SK-N-SH (cell line): Measurements from ENCODE around the gene S100Z.

ENCODE experiments used
- EP300 ChIP-seq, 2 experiments: IDR thresholded peaks; 2 replicates each; pipeline versions ENCODE4 v1.4.0 to v1.6.1; 2012; ENCODE audit warnings: borderline replicate concordance in 1 of 2, low read depth in 1 of 2, low read length in 1 of 2
- FOSL2 ChIP-seq: IDR thresholded peaks from 2 replicates; pipeline ENCODE4 v1.4.0; 2012; ENCODE audit warnings: low read depth, mild to moderate bottlenecking, moderate library complexity, borderline replicate concordance
- GATA2 ChIP-seq: sonication (generic); formaldehyde crosslinking; IDR thresholded peaks from 2 replicates; pipeline ENCODE4 v1.5.0; 2020; ENCODE audit warnings: mild to moderate bottlenecking, missing genetic modification reagents
- MEF2A ChIP-seq: IDR thresholded peaks from 2 replicates; pipeline ENCODE4 v1.4.0; 2012; ENCODE audit warnings: low read depth, borderline replicate concordance
- POLR2AphosphoS5 ChIP-seq: IDR thresholded peaks from 2 replicates; pipeline ENCODE4 v1.6.1; 2012; ENCODE audit warnings: low read depth, low read length
- RXRA ChIP-seq: IDR thresholded peaks from 2 replicates; pipeline ENCODE4 v1.4.0; 2012; ENCODE audit warnings: low read depth, mild to moderate bottlenecking, borderline replicate concordance
- SIN3A ChIP-seq: IDR thresholded peaks from 2 replicates; pipeline ENCODE4 v1.6.1; 2012; ENCODE audit warnings: low read depth, mild to moderate bottlenecking, low read length, moderate library complexity, borderline replicate concordance
- SMC3 ChIP-seq: IDR thresholded peaks from 2 replicates; pipeline ENCODE4 v1.6.1; 2012; ENCODE audit warnings: low read depth, low read length, improper control_type of control experiment
- TAF1 ChIP-seq: IDR thresholded peaks from 2 replicates; pipeline ENCODE4 v1.6.1; 2012; ENCODE audit warnings: low read depth, mild to moderate bottlenecking, low read length, moderate library complexity, borderline replicate concordance
- TF ChIP-seq, protein P1 (sequence below): fragments of 200-600 bp; sonication (generic); IDR thresholded peaks from 2 replicates; pipeline ENCODE4 v1.6.1; 2017; ENCODE audit warnings: antibody characterized with exemption, mild to moderate bottlenecking, moderate library complexity
- TF ChIP-seq, protein P2 (sequence below): IDR thresholded peaks from 2 replicates; pipeline ENCODE4 v1.4.0; 2012; ENCODE audit warnings: low read depth
- TF ChIP-seq, protein P3 (sequence below): IDR thresholded peaks from 2 replicates; pipeline ENCODE4 v1.4.0; 2012; ENCODE audit warnings: low read depth, borderline replicate concordance
- TF ChIP-seq, protein P4 (sequence below): IDR thresholded peaks from 2 replicates; pipeline ENCODE4 v1.6.1; 2012; ENCODE audit warnings: mild to moderate bottlenecking, low read depth, low read length, moderate library complexity

DNA sequence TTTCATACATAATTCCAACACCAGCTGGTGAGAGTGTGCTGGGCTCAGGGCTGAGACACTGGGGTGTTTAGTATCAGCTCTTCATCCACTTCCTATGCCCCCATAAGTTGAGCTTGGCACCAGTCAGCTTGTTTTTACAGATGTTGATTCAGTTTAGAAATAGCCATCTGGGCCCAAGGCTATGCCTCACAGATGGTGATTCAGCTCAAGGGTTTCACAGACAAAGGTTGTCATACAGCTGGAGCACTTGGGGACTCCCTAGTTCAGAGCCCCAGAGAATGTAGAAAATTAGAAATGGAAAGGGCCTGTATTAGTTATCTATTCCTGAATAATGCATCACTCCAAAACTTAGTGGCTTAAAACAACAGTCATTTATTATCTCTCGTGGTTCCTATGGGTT is 92.8 kb downstream of the S100Z start:
- TF ChIP-seq, protein P1, sequence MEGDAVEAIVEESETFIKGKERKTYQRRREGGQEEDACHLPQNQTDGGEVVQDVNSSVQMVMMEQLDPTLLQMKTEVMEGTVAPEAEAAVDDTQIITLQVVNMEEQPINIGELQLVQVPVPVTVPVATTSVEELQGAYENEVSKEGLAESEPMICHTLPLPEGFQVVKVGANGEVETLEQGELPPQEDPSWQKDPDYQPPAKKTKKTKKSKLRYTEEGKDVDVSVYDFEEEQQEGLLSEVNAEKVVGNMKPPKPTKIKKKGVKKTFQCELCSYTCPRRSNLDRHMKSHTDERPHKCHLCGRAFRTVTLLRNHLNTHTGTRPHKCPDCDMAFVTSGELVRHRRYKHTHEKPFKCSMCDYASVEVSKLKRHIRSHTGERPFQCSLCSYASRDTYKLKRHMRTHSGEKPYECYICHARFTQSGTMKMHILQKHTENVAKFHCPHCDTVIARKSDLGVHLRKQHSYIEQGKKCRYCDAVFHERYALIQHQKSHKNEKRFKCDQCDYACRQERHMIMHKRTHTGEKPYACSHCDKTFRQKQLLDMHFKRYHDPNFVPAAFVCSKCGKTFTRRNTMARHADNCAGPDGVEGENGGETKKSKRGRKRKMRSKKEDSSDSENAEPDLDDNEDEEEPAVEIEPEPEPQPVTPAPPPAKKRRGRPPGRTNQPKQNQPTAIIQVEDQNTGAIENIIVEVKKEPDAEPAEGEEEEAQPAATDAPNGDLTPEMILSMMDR = no peak
- TF ChIP-seq SIN3A (no peak), SMC3 (no peak), POLR2AphosphoS5 (no peak), MEF2A (no peak), RXRA (no peak), GATA2 (CRISPR knock-in tag) (no peak), FOSL2 (no peak), EP300 (IDR thresholded peaks at IDR 0.05; ENCODE audit: borderline replicate concordance in 1 of 2, low read depth in 1 of 2, low read length in 1 of 2) (no peak), TAF1 (no peak)
- TF ChIP-seq, protein P2, sequence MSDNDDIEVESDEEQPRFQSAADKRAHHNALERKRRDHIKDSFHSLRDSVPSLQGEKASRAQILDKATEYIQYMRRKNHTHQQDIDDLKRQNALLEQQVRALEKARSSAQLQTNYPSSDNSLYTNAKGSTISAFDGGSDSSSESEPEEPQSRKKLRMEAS = no peak
- TF ChIP-seq, protein P3, sequence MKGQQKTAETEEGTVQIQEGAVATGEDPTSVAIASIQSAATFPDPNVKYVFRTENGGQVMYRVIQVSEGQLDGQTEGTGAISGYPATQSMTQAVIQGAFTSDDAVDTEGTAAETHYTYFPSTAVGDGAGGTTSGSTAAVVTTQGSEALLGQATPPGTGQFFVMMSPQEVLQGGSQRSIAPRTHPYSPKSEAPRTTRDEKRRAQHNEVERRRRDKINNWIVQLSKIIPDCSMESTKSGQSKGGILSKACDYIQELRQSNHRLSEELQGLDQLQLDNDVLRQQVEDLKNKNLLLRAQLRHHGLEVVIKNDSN = no peak
- TF ChIP-seq, protein P4, sequence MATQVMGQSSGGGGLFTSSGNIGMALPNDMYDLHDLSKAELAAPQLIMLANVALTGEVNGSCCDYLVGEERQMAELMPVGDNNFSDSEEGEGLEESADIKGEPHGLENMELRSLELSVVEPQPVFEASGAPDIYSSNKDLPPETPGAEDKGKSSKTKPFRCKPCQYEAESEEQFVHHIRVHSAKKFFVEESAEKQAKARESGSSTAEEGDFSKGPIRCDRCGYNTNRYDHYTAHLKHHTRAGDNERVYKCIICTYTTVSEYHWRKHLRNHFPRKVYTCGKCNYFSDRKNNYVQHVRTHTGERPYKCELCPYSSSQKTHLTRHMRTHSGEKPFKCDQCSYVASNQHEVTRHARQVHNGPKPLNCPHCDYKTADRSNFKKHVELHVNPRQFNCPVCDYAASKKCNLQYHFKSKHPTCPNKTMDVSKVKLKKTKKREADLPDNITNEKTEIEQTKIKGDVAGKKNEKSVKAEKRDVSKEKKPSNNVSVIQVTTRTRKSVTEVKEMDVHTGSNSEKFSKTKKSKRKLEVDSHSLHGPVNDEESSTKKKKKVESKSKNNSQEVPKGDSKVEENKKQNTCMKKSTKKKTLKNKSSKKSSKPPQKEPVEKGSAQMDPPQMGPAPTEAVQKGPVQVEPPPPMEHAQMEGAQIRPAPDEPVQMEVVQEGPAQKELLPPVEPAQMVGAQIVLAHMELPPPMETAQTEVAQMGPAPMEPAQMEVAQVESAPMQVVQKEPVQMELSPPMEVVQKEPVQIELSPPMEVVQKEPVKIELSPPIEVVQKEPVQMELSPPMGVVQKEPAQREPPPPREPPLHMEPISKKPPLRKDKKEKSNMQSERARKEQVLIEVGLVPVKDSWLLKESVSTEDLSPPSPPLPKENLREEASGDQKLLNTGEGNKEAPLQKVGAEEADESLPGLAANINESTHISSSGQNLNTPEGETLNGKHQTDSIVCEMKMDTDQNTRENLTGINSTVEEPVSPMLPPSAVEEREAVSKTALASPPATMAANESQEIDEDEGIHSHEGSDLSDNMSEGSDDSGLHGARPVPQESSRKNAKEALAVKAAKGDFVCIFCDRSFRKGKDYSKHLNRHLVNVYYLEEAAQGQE = no peak
